ENCODE results near the gene ASB8. TPM values are rescaled to one million over a fixed set of nuclear protein-coding genes. Genes with fewer than 3 reads are reported as not detected.
"Not testable (repeated sequence)": the region's sequence is repeated elsewhere in the genome, so short reads cannot be mapped to it uniquely, and the experiment has no call there.

The ASB8 gene
- total RNA-seq, 2 donors from 2014 or later: 22.6 to 35.7 TPM

DNA sequence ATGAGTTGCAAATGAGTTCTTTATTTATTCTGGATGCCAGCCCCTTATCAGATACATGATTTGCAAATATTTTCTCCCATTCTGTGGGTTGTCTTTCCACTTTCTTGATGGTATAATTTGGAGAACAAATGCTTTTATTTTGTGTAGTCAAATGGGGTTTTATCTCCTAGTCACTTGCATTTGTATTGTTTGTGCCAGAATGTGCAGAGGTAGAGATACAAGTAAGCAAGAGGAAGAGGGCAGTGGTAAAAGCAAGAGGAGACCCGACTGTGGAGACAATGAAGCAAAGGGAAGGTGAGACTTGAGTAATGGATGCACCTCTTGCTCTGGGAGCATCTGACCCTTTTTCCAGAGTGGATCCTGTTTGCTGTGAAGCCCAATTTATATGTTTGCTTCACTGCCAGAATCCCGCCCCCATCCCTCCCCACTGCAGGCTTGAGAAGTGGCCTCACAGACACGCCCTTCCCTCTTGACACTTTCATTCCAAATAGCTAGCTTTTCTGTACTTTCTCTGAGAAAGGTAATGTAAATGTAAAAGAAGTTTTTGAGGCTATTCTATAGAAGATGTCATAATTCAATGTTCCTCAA, 38.9 kb downstream of the ASB8 start:
- Mint-ChIP-seq H3K27ac (peak overlapping the region; percentile 64), H3K27me3 (no peaks in the 10 kb centered on the region), H3K9me3 (no peaks in the 10 kb centered on the region), H3K36me3 (ENCODE audit: low read depth) (peaks cover 17% of the 10 kb centered on the region), H3K4me1 (peaks cover 7% of the 10 kb centered on the region), H3K4me3 (peak overlapping the region; percentile 89)
- no peak for ATAC-seq (replicated peaks)

DNA sequence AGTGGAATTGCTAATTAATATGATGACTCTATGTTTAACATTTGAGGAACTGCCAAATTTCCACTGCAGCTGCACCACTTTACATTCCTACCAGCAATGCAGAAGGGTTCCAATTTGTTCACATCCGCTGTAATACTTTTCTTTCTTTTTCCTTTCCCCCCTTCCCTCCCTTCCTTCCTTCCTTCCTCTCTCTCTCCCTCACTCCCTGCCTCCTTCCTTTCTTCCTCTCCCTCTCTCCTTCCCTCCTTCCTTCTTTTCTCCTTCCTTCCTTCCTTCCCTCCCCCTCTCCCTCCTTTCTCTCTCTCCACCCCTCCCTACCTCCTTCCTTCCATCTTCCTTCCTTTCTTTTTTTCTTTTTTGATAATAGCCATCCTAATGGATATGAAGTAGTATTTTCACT, 41.4 kb downstream of the ASB8 start:
- H3K4me1 Mint-ChIP-seq: peaks cover 2% of the 10 kb centered on the region

DNA sequence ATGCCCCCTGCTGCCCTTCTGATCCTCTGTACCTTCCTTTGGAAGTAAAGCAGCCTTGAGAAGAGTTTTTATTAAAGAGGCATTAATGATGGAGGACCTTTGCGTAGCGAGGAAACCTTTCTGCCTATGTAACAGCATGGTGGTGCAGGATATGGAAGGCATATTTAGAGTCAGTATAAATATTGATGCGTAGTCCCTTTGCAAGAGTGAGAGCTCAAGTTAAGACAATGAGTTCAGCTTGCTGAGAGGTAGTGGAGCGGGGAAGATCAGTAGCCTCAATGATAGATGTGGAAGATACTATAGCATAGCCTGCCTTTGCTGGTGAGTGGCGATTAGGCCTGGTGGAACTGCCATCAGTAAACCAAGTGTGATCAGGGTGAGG, 46.0 kb downstream of the ASB8 start:
- not testable (repeated sequence) for H3K36me3 Mint-ChIP-seq (ENCODE audit: low read depth)

More for the DNA sequence above, 41.4 kb downstream of the ASB8 start:
- Mint-ChIP-seq H3K27me3 (no peaks in the 10 kb centered on the region), H3K27ac (no peak overlapping the region), H3K9me3 (no peaks in the 10 kb centered on the region), H3K4me3 (no peak overlapping the region), H3K36me3 (ENCODE audit: low read depth) (no peaks in the 10 kb centered on the region)
- ATAC-seq (replicated peaks): no peak

DNA sequence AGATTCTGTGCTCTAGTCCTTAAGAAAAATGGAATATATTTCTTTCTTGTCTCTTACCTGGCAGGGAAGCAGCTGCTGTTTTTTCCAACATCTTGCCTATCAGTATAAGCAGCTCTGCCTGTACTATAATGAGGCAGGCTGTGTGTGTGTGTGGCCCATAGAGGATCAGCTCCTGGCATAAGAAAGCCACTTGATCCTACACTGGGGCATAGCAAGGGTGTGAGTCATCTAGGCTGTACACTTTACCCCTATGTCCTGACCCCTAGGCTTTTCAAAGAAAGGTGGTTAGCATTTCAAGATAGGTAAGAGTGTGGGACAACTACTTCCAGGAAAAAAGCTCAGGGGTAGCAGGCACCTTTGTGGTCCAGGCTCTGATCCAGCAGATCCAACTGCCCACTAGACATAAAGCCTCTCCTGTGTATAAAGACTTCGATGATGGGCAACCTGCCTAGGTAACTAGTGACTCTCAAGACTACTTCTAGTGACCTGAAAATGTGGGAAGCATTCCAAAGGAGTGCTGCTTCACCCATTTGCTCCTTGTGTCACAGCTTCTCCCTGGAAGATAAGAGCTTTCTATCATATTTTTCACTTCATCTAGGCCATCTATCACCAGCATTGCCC, 46.5 kb downstream of the ASB8 start:
- H3K36me3 Mint-ChIP-seq (ENCODE audit: low read depth): no peaks in the 10 kb centered on the region
- no peak for ATAC-seq (replicated peaks)
- no peaks in the 10 kb centered on the region for H3K27me3 Mint-ChIP-seq
- no peaks in the 10 kb centered on the region for H3K9me3 Mint-ChIP-seq
- peaks cover 24% of the 10 kb centered on the region for H3K4me1 Mint-ChIP-seq
- no peak overlapping the region for H3K4me3 Mint-ChIP-seq
- no peak overlapping the region for H3K27ac Mint-ChIP-seq

More for the DNA sequence above, 46.0 kb downstream of the ASB8 start:
- not testable (repeated sequence) for ATAC-seq (replicated peaks); H3K9me3 Mint-ChIP-seq; H3K4me3 Mint-ChIP-seq; H3K27me3 Mint-ChIP-seq; H3K27ac Mint-ChIP-seq
- H3K4me1 Mint-ChIP-seq: peaks cover 24% of the 10 kb centered on the region

DNA sequence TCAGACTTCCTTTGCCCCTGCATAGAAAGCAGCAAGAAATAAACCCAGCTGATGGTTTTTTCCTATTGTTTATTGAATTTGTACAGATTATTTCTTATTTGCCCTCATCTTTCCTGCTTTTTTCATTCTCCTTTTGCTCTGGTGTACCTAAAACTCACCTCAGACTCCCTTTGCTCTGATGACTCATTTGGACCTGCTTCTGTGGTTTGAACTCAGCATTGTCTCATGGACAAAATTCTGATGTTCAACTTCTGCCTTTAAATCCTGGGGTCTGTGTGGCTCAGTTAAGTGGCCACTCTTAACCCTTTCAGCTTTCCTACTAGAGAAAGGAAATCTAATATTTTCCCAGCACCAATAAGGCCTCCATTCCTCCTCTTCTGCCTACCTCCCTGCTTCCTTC, 47.9 kb downstream of the ASB8 start:
- peaks cover 7% of the 10 kb centered on the region for H3K36me3 Mint-ChIP-seq (ENCODE audit: low read depth)
- H3K27me3 Mint-ChIP-seq: no peaks in the 10 kb centered on the region
- ATAC-seq (replicated peaks): no peak
- H3K9me3 Mint-ChIP-seq: no peaks in the 10 kb centered on the region
- peaks cover 28% of the 10 kb centered on the region for H3K4me1 Mint-ChIP-seq
- peak overlapping the region; percentile 40 for H3K27ac Mint-ChIP-seq
- peak overlapping the region; percentile 32 for H3K4me3 Mint-ChIP-seq

DNA sequence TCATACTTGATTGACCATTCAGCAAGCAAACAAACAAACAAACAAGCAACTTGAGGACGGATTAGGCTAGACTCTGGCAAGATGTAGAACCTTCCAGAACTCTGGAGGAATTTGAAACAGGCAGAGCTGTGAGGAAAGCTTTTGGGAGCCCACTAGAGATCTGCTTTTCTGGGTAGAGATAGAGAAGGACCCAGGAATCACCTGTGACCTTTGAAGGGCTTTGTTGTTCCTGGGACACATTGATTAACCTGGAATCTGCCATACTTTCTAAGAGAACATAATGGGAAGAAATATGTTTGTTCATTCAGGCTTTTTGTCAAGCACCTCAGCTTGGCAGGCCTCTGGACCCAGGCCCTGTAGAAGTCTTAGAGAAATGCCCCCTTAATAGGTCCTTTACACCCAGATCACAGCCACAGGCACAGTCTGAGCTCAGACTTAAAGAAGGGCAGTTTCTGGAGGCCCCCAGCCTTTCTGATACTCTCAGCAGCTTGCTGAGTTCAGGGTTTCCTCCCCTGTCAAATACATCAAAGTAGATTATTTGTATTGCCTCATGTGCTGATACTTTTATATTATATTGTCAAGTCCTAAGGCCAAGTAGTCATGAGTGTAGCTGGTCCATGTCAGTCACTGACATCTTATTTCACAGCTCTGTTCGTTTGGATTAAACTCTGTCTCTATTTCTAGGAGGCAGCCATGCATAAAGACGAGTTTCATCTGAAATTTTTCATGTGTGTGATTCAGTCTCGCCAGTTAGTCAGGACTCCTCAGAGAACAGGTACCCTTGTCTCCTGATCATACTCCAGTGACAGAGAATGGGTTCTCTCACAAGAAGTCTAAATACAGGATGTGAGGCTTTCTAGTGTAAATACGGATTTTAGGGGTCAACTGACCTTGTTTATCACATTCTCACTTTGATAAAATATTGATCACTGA, 50.4 kb downstream of the ASB8 start:
- Mint-ChIP-seq H3K9me3 (no peaks in the 10 kb centered on the region), H3K36me3 (ENCODE audit: low read depth) (peaks cover 10% of the 10 kb centered on the region), H3K27ac (peak overlapping the region; percentile 99), H3K4me1 (peaks cover 41% of the 10 kb centered on the region), H3K4me3 (peak overlapping the region; percentile 95), H3K27me3 (no peaks in the 10 kb centered on the region)
- no peak for ATAC-seq (replicated peaks)

DNA sequence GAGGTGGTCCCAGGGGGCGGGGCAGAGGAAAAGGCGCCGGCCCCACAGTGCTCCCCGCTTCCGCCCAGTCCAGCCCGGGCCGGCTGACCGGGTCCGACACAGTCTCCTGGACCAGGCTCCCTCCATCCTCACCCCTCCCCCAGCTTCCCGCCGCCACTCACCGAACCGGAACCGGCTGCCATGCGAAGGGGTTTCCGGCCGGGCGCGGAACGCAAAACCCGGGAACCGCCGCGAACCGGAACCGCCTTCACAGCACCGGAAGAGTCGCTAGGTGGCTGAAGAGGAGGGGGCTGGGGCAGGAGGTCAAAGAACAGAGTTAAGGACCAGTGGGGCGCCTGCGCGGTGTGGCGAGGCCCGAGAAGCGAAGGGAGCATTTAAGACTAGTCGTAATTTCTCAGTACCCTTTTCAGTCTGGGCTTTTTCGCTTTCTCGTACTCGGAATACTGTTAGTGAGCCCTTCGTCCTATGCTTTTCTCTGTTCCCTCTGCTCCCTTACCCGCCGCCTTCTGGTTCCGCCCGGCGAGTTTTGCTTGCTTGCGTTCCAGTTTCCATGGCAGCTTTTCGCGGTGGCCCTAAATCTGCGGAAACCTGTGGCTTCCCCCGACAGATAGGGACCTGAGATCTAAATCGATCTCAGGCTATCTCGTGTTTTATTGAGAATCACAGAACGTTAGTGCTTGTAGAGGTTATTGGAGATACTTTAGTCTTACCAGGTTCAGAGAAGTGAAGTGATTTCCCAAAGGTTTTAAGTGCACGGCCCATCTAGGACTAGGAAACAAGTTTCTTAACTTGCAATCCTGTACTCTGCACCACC, 51.2 kb downstream of the ASB8 start, which contains the start of gene SENP1:
Gene SENP1 (minus strand): TSS at position 213 of the 814 bp plus-strand sequence. CDS start 4,607 bp downstream, outside the sequence.
- Mint-ChIP-seq H3K27me3 (no peaks in the 10 kb centered on the region), H3K4me1 (peaks cover 41% of the 10 kb centered on the region)

DNA sequence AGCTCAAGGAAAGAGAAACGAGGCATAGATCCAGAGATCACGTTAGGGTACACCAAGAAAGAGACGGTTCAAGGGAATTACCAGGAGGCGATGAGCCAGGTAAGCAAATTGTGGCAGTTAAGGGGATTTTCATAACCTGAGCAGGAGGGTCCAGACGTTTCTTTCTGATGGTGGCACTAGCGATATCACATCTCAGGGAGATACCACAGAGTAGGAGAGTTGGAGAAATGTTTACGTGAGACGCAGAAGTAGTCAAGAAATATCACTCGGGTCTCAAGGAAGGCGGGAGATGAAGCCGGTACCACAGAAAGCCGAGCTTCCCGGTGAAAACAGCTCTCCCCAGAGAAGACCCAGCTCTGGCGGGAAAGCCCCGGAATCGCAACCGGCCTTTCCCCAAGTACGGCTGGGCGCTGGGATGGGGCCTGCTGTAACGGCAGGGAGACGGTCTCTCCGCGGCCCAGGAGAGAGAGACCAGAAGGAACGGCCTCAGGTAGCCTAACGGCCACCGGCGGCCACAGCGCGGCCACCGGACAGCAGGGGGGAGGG, 51.9 kb downstream of the ASB8 start:
- Mint-ChIP-seq H3K4me3 (peak overlapping the region; percentile 95), H3K36me3 (ENCODE audit: low read depth) (peaks cover 17% of the 10 kb centered on the region)

More for the DNA sequence above, 51.2 kb downstream of the ASB8 start, which contains the start of gene SENP1:
- Mint-ChIP-seq H3K27ac (peak within 1 kb of the TSS; percentile 99), H3K9me3 (no peaks in the 10 kb centered on the region), H3K4me3 (peak within 1 kb of the TSS; percentile 95), H3K36me3 (ENCODE audit: low read depth) (peaks cover 17% of the 10 kb centered on the region)
- ATAC-seq (replicated peaks): peak; percentile 81

DNA sequence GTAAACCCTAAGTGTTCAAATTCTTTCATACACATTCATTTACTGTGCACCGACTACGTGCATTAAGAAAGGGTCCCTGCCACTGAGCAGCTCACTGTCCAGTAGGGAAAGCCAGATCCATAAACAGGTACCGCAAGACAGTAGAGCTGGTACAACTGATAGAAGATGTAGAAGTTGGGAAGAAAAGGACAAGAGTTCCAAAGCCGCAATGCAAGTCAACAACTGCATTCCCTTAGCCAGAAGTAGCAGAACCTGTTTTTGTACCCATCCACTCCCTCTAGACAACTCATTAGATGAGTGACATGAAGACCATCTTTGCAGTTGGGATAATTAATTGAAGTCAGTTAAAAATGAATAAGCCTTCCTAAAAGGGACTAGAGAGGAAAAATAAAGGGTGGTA, 52.8 kb downstream of the ASB8 start:
- peak overlapping the region; percentile 95 for H3K4me3 Mint-ChIP-seq
- H3K27ac Mint-ChIP-seq: peak overlapping the region; percentile 99
- ATAC-seq (replicated peaks): no peak
- peaks cover 37% of the 10 kb centered on the region for H3K4me1 Mint-ChIP-seq
- H3K36me3 Mint-ChIP-seq (ENCODE audit: low read depth): peaks cover 17% of the 10 kb centered on the region
- no peaks in the 10 kb centered on the region for H3K27me3 Mint-ChIP-seq
- no peaks in the 10 kb centered on the region for H3K9me3 Mint-ChIP-seq

More for the DNA sequence above, 51.9 kb downstream of the ASB8 start:
- Mint-ChIP-seq H3K27me3 (no peaks in the 10 kb centered on the region), H3K4me1 (peaks cover 41% of the 10 kb centered on the region), H3K9me3 (no peaks in the 10 kb centered on the region), H3K27ac (peak overlapping the region; percentile 99)
- peak; percentile 59 for ATAC-seq (replicated peaks)

Other genes starting within 250 kb of the ASB8 start
- gene TMEM106C, start 193.9 kb downstream of the ASB8 start, total RNA-seq: 100 to 1,000 TPM; 184 to 207 TPM
- not detected for gene COL2A1, start 153.0 kb downstream of the ASB8 start, total RNA-seq
- 10 to 100 TPM; 37.5 to 42.3 TPM for gene SENP1, start 51.4 kb downstream of the ASB8 start, total RNA-seq
- gene PFKM, start 38.2 kb downstream of the ASB8 start, total RNA-seq: 10 to 100 TPM; 57.3 to 83.3 TPM
- under 1 TPM; 0.67 to 0.69 TPM for gene CCDC184, start 26.1 kb upstream of the ASB8 start, total RNA-seq
- gene OR10AD1, start 45.8 kb upstream of the ASB8 start, total RNA-seq: not detected
- 10 to 100 TPM in 1 of 2 donors, 1 to 10 TPM in 1; 7.6 to 14.9 TPM for gene ZNF641, start 193.4 kb upstream of the ASB8 start, total RNA-seq

All from activated T-helper 17 cell treated with anti-CD3 and anti-CD28 coated beads, Interleukin-2, amount 50 U/mL, for 72 hours (primary cell).